A549 (cell line): Measurements from ENCODE around the gene TNRC18.

Experiments
- CEBPB ChIP-seq, 2 experiments: fragments of >200 bp in 1 of 2; sonication (Bioruptor Twin) in 1 of 2; formaldehyde crosslinking in 1 of 2; IDR thresholded peaks; 2 replicates each; pipeline ENCODE4 v1.6.1; 2012 to 2016
- CHD2 ChIP-seq: fragments of 150-350 bp; IDR thresholded peaks from 2 replicates; pipeline ENCODE4 v1.6.1; 2014; ENCODE audit warnings: low read length; ENCODE audit not compliant: partially characterized antibody
- CTCF ChIP-seq: fragments of >200 bp; sonication (Bioruptor Twin); formaldehyde crosslinking; IDR thresholded peaks from 3 replicates; pipeline ENCODE4 v1.5.1; 2016
- ELK1 ChIP-seq: fragments of 150-350 bp; IDR thresholded peaks from 2 replicates; pipeline ENCODE4 v1.6.1; 2014; ENCODE audit warnings: low read depth, mild to moderate bottlenecking, low read length
- ESRRA ChIP-seq: fragments of 150-350 bp; IDR thresholded peaks from 2 replicates; pipeline ENCODE4 v1.6.1; 2014; ENCODE audit warnings: mild to moderate bottlenecking, low read length, borderline replicate concordance
- HMGXB4 ChIP-seq: fragments of 250-450 bp; sonication (Bioruptor Pico); IDR thresholded peaks from 2 replicates; pipeline ENCODE4 v1.5.0; 2021; ENCODE audit warnings: mild to moderate bottlenecking, moderate library complexity, borderline replicate concordance
- JUNB ChIP-seq: fragments of >200 bp; sonication (Bioruptor Twin); formaldehyde crosslinking; IDR thresholded peaks from 2 replicates; pipeline ENCODE4 v1.6.1; 2016
- MAFK ChIP-seq: fragments of 450-650 bp; IDR thresholded peaks from 2 replicates; pipeline ENCODE4 v1.6.1; 2014; ENCODE audit not compliant: partially characterized antibody
- MAZ ChIP-seq: fragments of 150-350 bp; IDR thresholded peaks from 2 replicates; pipeline ENCODE4 v1.6.1; 2014; ENCODE audit warnings: antibody characterized with exemption, low read depth, low read length, borderline replicate concordance
- POLR2A ChIP-seq: IDR thresholded peaks from 2 replicates; pipeline ENCODE4 v1.6.1; 2012; ENCODE audit warnings: mild to moderate bottlenecking, low read length
- RAD21 ChIP-seq, 2 experiments: fragments of >200 bp in 1 of 2; sonication (Bioruptor Twin) in 1 of 2; formaldehyde crosslinking in 1 of 2; IDR thresholded peaks in 1 of 2; conservative IDR thresholded peaks in 1 of 2; 2 replicates in 1 of 2; 3 replicates in 1 of 2; pipeline ENCODE4 v1.6.1; 2012 to 2018; ENCODE audit warnings: inconsistent platforms in 1 of 2

GRCh38 chr7:5380350-5381070 lies 43.1 kb downstream of the TNRC18 start:
- TF ChIP-seq CHD2 (no peak), POLR2A (no peak), RAD21 (conservative IDR thresholded peaks at IDR 0.05 in 1 of 2, IDR thresholded peaks at IDR 0.05 in 1 of 2) (no peak), CEBPB (IDR thresholded peaks at IDR 0.05) (no peak), MAZ (no peak), HMGXB4 (CRISPR knock-in tag) (no peak), MAFK (no peak), JUNB (no peak), ELK1 (no peak), CTCF (no peak), ESRRA (no peak)
